Measurements from ENCODE around the gene SPATA16.

Gene SPATA16

DNA sequence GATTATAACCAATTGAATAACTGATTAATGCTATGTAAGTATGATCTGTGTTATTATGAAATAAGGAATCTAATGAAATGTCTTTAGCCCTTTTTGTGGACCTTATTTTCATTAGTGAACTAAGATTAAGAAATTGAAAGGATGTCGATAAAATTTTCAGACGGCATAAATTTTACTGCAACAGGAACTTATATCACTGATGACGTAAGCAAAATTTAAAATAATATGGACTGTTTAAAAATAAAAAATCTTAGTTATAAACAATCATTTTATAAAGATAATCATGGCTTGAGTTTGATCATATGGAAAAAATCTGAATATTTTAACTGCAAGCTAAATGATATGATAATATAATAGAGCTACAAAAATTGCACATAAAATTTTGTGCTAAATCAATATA, 112.7 kb downstream of the SPATA16 start:
- H2BK5ac ChIP-seq (ENCODE audit: low read depth, low read length, poor library complexity): no peak overlapping the region
- no peak overlapping the region for H3K4ac ChIP-seq (ENCODE audit: low read depth, low read length)
- H3K79me1 ChIP-seq (ENCODE audit: low read length): no peaks in the 10 kb centered on the region
- no peaks in the 10 kb centered on the region for H3K4me1 ChIP-seq (ENCODE audit: control insufficient read depth in 1 of 2, insufficient read depth in 2 of 2, low read length in 2 of 2)
- H3K27ac ChIP-seq (ENCODE audit: low read depth, low read length): no peak overlapping the region
- no peak overlapping the region for H3K4me3 ChIP-seq (ENCODE audit: low read depth, low read length)
- H4K91ac ChIP-seq (ENCODE audit: low read depth, low read length): no peak overlapping the region
- no peaks in the 10 kb centered on the region for H3K79me2 ChIP-seq (ENCODE audit: control insufficient read depth, insufficient read depth, low read length, poor library complexity)
- H3K36me3 ChIP-seq (ENCODE audit: control insufficient read depth in 1 of 2, insufficient read depth in 2 of 2, low read length in 2 of 2): no peaks in the 10 kb centered on the region
- no peak overlapping the region for H3K18ac ChIP-seq (ENCODE audit: low read length)
- H3K23ac ChIP-seq (ENCODE audit: low read length): no peak overlapping the region
- no peak overlapping the region for H4K8ac ChIP-seq (ENCODE audit: low read depth, low read length)
- H3K14ac ChIP-seq (ENCODE audit: low read length): no peak overlapping the region
- H3K4me2 ChIP-seq (ENCODE audit: low read length): no peak overlapping the region
- no peak overlapping the region for H3K9ac ChIP-seq (ENCODE audit: low read length)
- H2AFZ ChIP-seq (ENCODE audit: insufficient read depth, low read length, poor library complexity): no peak overlapping the region
- no peak overlapping the region for H4K12ac ChIP-seq (ENCODE audit: low read depth, low read length)
- H2BK120ac ChIP-seq (ENCODE audit: insufficient read depth, low read length, poor library complexity): no peak overlapping the region
- no peaks in the 10 kb centered on the region for H3K27me3 ChIP-seq (ENCODE audit: insufficient read depth, low read length)
- H3K9me3 ChIP-seq (ENCODE audit: insufficient read depth, low read depth, low read length): no peaks in the 10 kb centered on the region
- no peak for DNase-seq
- no peak overlapping the region for H2AK5ac ChIP-seq (ENCODE audit: low read length)
- no CpG with 5 or more reads among the region's 3 CpGs for WGBS (ENCODE audit: extremely low coverage, insufficient coverage, insufficient read length)
- no peak overlapping the region for H2BK12ac ChIP-seq (ENCODE audit: low read length)

GRCh38 chr3:173027429-173027828, 113.6 kb downstream of the SPATA16 start:
- Histone ChIP-seq H3K79me2 (ENCODE audit: control insufficient read depth, insufficient read depth, low read length, poor library complexity) (no peaks in the 10 kb centered on the region), H4K8ac (ENCODE audit: low read depth, low read length) (no peak overlapping the region), H3K36me3 (ENCODE audit: control insufficient read depth in 1 of 2, insufficient read depth in 2 of 2, low read length in 2 of 2) (no peaks in the 10 kb centered on the region), H3K14ac (ENCODE audit: low read length) (no peak overlapping the region), H3K23ac (ENCODE audit: low read length) (no peak overlapping the region), H3K9ac (ENCODE audit: low read length) (no peak overlapping the region), H3K79me1 (ENCODE audit: low read length) (no peaks in the 10 kb centered on the region), H3K27me3 (ENCODE audit: insufficient read depth, low read length) (no peaks in the 10 kb centered on the region), H2AFZ (ENCODE audit: insufficient read depth, low read length, poor library complexity) (no peak overlapping the region), H3K4me1 (ENCODE audit: control insufficient read depth in 1 of 2, insufficient read depth in 2 of 2, low read length in 2 of 2) (no peaks in the 10 kb centered on the region), H3K4me3 (ENCODE audit: low read depth, low read length) (no peak overlapping the region), H4K91ac (ENCODE audit: low read depth, low read length) (no peak overlapping the region), H2AK5ac (ENCODE audit: low read length) (no peak overlapping the region), H3K27ac (ENCODE audit: low read depth, low read length) (no peak overlapping the region), H3K18ac (ENCODE audit: low read length) (no peak overlapping the region), H3K4ac (ENCODE audit: low read depth, low read length) (no peak overlapping the region), H3K9me3 (ENCODE audit: insufficient read depth, low read depth, low read length) (no peaks in the 10 kb centered on the region), H2BK120ac (ENCODE audit: insufficient read depth, low read length, poor library complexity) (no peak overlapping the region), H2BK5ac (ENCODE audit: low read depth, low read length, poor library complexity) (no peak overlapping the region), H2BK12ac (ENCODE audit: low read length) (no peak overlapping the region), H4K12ac (ENCODE audit: low read depth, low read length) (no peak overlapping the region), H3K4me2 (ENCODE audit: low read length) (no peak overlapping the region)
- DNase-seq: no peak
- no CpG with 5 or more reads among the region's 1 CpG for WGBS (ENCODE audit: extremely low coverage, insufficient coverage, insufficient read length)

DNA sequence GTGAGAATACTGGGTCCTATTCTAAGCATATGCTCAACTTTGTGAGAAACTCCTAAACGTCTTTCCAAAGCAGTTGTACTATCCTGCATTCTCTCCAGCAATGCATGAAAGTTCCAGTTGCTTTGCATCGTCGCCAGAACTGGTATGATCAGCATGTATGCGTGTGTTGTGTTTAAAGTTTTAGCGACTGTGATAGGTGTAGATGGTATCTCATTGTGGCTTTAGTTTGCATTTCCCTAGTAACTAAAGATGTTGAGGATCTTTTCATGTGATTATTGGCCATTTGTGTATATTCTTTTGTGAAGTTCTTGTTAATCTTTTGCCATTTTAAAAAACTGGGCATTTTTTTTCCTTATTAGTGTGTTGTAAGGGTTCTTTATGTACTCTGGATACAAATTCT, 115.1 kb downstream of the SPATA16 start:
- no CpG with 5 or more reads among the region's 5 CpGs for WGBS (ENCODE audit: extremely low coverage, insufficient coverage, insufficient read length)
- H3K18ac ChIP-seq (ENCODE audit: low read length): no peak overlapping the region
- no peak overlapping the region for H3K14ac ChIP-seq (ENCODE audit: low read length)
- H3K4me2 ChIP-seq (ENCODE audit: low read length): no peak overlapping the region
- no peaks in the 10 kb centered on the region for H3K36me3 ChIP-seq (ENCODE audit: control insufficient read depth in 1 of 2, insufficient read depth in 2 of 2, low read length in 2 of 2)
- H3K4me3 ChIP-seq (ENCODE audit: low read depth, low read length): no peak overlapping the region
- H3K9me3 ChIP-seq (ENCODE audit: insufficient read depth, low read depth, low read length): no peaks in the 10 kb centered on the region
- no peak overlapping the region for H2AK5ac ChIP-seq (ENCODE audit: low read length)
- no peaks in the 10 kb centered on the region for H3K4me1 ChIP-seq (ENCODE audit: control insufficient read depth in 1 of 2, insufficient read depth in 2 of 2, low read length in 2 of 2)
- no peak overlapping the region for H2BK12ac ChIP-seq (ENCODE audit: low read length)
- H3K79me2 ChIP-seq (ENCODE audit: control insufficient read depth, insufficient read depth, low read length, poor library complexity): no peaks in the 10 kb centered on the region
- no peak overlapping the region for H3K23ac ChIP-seq (ENCODE audit: low read length)
- H3K27ac ChIP-seq (ENCODE audit: low read depth, low read length): no peak overlapping the region
- no peaks in the 10 kb centered on the region for H3K27me3 ChIP-seq (ENCODE audit: insufficient read depth, low read length)
- H2AFZ ChIP-seq (ENCODE audit: insufficient read depth, low read length, poor library complexity): no peak overlapping the region
- H2BK5ac ChIP-seq (ENCODE audit: low read depth, low read length, poor library complexity): no peak overlapping the region
- peak; percentile 21 to 62 for DNase-seq
- H4K91ac ChIP-seq (ENCODE audit: low read depth, low read length): no peak overlapping the region
- H3K4ac ChIP-seq (ENCODE audit: low read depth, low read length): no peak overlapping the region
- H4K8ac ChIP-seq (ENCODE audit: low read depth, low read length): no peak overlapping the region
- H2BK120ac ChIP-seq (ENCODE audit: insufficient read depth, low read length, poor library complexity): no peak overlapping the region
- no peaks in the 10 kb centered on the region for H3K79me1 ChIP-seq (ENCODE audit: low read length)
- H3K9ac ChIP-seq (ENCODE audit: low read length): no peak overlapping the region
- no peak overlapping the region for H4K12ac ChIP-seq (ENCODE audit: low read depth, low read length)

DNA sequence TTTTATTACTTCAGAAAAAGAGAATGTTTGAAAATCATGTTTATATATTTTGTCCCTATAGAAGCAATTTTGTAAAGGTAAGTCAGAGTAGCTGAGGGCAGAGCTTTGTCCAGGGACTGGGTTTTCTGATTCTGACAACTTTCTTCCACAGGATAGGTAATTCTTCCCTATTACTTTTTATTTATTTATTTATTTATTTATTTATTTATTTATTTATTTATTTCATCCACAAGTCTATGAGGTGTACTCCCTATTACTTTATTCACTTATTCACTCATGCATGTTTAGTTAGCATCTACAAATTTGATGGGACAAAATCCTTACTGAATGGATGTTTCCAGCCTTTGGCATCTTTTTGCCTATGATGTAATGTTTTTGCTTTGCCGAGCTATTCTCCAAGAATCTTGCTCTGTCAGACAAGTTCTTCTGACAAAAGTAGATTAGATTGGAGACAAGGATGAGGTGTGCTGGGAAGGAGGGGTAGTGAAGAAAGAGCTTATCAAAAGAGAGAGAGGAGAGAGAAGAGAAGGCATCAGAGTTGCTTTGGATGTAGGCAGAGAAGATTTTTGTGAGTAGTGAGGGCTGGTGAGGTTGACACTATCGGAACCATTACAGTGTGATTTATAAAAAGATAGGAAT, 119.4 kb downstream of the SPATA16 start:
- no CpG with 5 or more reads among the region's 2 CpGs for WGBS (ENCODE audit: extremely low coverage, insufficient coverage, insufficient read length)
- H2AK5ac ChIP-seq (ENCODE audit: low read length): no peak overlapping the region

More for the DNA sequence above, 119.4 kb downstream of the SPATA16 start:
- Histone ChIP-seq H4K8ac (ENCODE audit: low read depth, low read length) (no peak overlapping the region), H4K91ac (ENCODE audit: low read depth, low read length) (no peak overlapping the region), H2BK120ac (ENCODE audit: insufficient read depth, low read length, poor library complexity) (no peak overlapping the region), H3K4me3 (ENCODE audit: low read depth, low read length) (no peak overlapping the region), H3K79me1 (ENCODE audit: low read length) (no peaks in the 10 kb centered on the region), H2AFZ (ENCODE audit: insufficient read depth, low read length, poor library complexity) (no peak overlapping the region), H3K9me3 (ENCODE audit: insufficient read depth, low read depth, low read length) (no peaks in the 10 kb centered on the region), H2BK5ac (ENCODE audit: low read depth, low read length, poor library complexity) (no peak overlapping the region), H3K4me1 (ENCODE audit: control insufficient read depth in 1 of 2, insufficient read depth in 2 of 2, low read length in 2 of 2) (no peaks in the 10 kb centered on the region), H4K12ac (ENCODE audit: low read depth, low read length) (no peak overlapping the region), H3K79me2 (ENCODE audit: control insufficient read depth, insufficient read depth, low read length, poor library complexity) (no peaks in the 10 kb centered on the region), H2BK12ac (ENCODE audit: low read length) (no peak overlapping the region), H3K4ac (ENCODE audit: low read depth, low read length) (no peak overlapping the region), H3K27me3 (ENCODE audit: insufficient read depth, low read length) (no peaks in the 10 kb centered on the region), H3K4me2 (ENCODE audit: low read length) (no peak overlapping the region), H3K14ac (ENCODE audit: low read length) (no peak overlapping the region), H3K36me3 (ENCODE audit: control insufficient read depth in 1 of 2, insufficient read depth in 2 of 2, low read length in 2 of 2) (no peaks in the 10 kb centered on the region), H3K23ac (ENCODE audit: low read length) (no peak overlapping the region), H3K18ac (ENCODE audit: low read length) (no peak overlapping the region), H3K27ac (ENCODE audit: low read depth, low read length) (no peak overlapping the region), H3K9ac (ENCODE audit: low read length) (no peak overlapping the region)
- peak; percentile 58 to 86 for DNase-seq
